Measurements from ENCODE around the gene MYEOV.

DNA sequence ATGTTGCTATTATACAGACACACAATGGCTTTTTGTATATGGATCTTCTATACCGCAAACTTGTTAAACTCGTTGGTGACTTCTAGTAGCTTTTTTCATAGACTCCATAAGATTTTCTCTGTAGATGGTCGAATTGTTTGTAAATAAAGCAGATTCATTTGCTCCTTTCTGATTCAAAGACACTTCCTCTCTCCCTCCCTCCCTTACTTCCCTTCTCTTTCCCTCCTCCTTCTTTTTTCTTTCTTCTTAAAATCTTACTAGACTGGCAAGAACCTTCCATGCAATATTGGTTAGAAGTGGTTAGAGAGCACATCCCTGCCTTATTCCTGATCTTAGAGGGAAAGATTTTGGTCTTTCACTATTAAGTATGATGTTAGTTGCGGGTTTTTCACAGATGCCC lies 36.4 kb downstream of the MYEOV start:
- TF ChIP-seq, protein P1, sequence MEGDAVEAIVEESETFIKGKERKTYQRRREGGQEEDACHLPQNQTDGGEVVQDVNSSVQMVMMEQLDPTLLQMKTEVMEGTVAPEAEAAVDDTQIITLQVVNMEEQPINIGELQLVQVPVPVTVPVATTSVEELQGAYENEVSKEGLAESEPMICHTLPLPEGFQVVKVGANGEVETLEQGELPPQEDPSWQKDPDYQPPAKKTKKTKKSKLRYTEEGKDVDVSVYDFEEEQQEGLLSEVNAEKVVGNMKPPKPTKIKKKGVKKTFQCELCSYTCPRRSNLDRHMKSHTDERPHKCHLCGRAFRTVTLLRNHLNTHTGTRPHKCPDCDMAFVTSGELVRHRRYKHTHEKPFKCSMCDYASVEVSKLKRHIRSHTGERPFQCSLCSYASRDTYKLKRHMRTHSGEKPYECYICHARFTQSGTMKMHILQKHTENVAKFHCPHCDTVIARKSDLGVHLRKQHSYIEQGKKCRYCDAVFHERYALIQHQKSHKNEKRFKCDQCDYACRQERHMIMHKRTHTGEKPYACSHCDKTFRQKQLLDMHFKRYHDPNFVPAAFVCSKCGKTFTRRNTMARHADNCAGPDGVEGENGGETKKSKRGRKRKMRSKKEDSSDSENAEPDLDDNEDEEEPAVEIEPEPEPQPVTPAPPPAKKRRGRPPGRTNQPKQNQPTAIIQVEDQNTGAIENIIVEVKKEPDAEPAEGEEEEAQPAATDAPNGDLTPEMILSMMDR (IDR thresholded peaks at IDR 0.05), result no peak
- no peak for TF ChIP-seq POLR2AphosphoS5 (IDR thresholded peaks at IDR 0.05)
- TF ChIP-seq EP300 (IDR thresholded peaks at IDR 0.05; ENCODE audit: low read depth), result no peak
- no peak for TF ChIP-seq POLR2A (IDR thresholded peaks at IDR 0.05)

Data from transverse colon (tissue), 4 donors.